Psoas muscle (tissue), 8 donors: ENCODE results near the gene ALDH1A3. TPM values are rescaled to one million over a fixed set of nuclear protein-coding genes. Genes with fewer than 3 reads are reported as not detected.

Experiments
- ATAC-seq, 4 donors: fragments of 200-7000 bp; cut with Tn5 transposase; one replicate each; pipeline ENCODE4 v1.9.1; 2020; ENCODE audit warnings: moderate library complexity in 3 of 4, mild to moderate bottlenecking in 2 of 4
- DNase-seq, 2 donors: peaks; one replicate each; pipeline ENCODE4 v3.0.0-alpha.2; 2020
- H3K27ac ChIP-seq: fragments of 200-600 bp; one replicate; pipeline ENCODE4 v1.8.0; 2022
- H3K27me3 ChIP-seq, 3 donors: fragments of 200-600 bp in 1 of 3; one replicate each; pipeline versions ENCODE4 v1.6.1 to v1.8.0; 2013 to 2022; ENCODE audit warnings: low read length in 2 of 3, mild to moderate bottlenecking in 2 of 3, moderate library complexity in 1 of 3; ENCODE audit not compliant: insufficient read depth in 3 of 3
- H3K36me3 ChIP-seq, 2 donors: fragments of 200-600 bp in 1 of 2; one replicate each; pipeline versions ENCODE4 v1.6.1 to v1.8.0; 2013 to 2022; ENCODE audit warnings: low read depth in 1 of 2, mild to moderate bottlenecking in 1 of 2, moderate library complexity in 1 of 2; ENCODE audit not compliant: insufficient read depth in 1 of 2
- H3K4me1 ChIP-seq: fragments of 200-600 bp; one replicate; pipeline ENCODE4 v1.8.0; 2022
- H3K4me3 ChIP-seq: fragments of 200-600 bp; one replicate; pipeline ENCODE4 v1.8.0; 2022; ENCODE audit warnings: mild to moderate bottlenecking
- H3K9me3 ChIP-seq: fragments of 200-600 bp; one replicate; pipeline ENCODE4 v1.8.0; 2022
- CTCF ChIP-seq: fragments of 200-600 bp; IDR thresholded peaks from one replicate; pipeline ENCODE4 v1.8.0; 2022; ENCODE audit warnings: antibody characterized with exemption
- WGBS, 3 donors: extraction: QIAGEN DNeasy Blood & Tissue Kit; methylation state at CpG; one replicate each; pipeline versions ENCODE4 v1.1.6 to v1.1.7; 2013; 5-methylcytosine and 5-hydroxymethylcytosine counted together
- intact Hi-C, 2 donors: fragments of 100-400 bp; cut with DNase I; formaldehyde crosslinking; loops; one replicate each; pipeline versions ENCODE4 v1.11.0 to v1.14.2; 2022
- polyA plus RNA-seq, 3 donors: library from polyadenylated mRNA; stranded (reverse); fragments of 200-250 nt; gene quantifications; one replicate each; pipeline ENCODE4 v1.2.3, GENCODE V29; 2013
- total RNA-seq, 4 donors: library from RNA; stranded (reverse); fragmentation: NEBNext Ultra II Directional in 2 of 4; extraction: Animal tissue kit (Norgen Biotek cat#: 25700) in 2 of 4; gene quantifications; one replicate each; pipeline versions ENCODE4 v1.2.1 to v1.2.4, GENCODE V29; 2021 to 2023
- donor health status: healthy with polysubstance abuse.
- donor health status: DM: no; HTN: no; CAD: no; lungs with moderate emphysema.
- donor health status: Bipolar disorder and iron deficiency.
- donor health status: healthy.
- donor health status: DM: yes; HTN: yes; CAD: no.
- donor health status: DM: no; HTN: no; CAD: no.
- donor health status: DM: no; HTN: no; CAD: no.
- donor health status: DM: yes; HTN: yes; CAD: no.

ALDH1A3 gene
- total and polyA plus RNA-seq, 7 donors, result 7.3 to 51.6 (median 11.9) TPM

- Histone ChIP-seq H3K27me3 (peaks cover 0 to 2% (median 0%) of the 10 kb centered on the region in 3 donors), H3K27ac (no peak overlapping the region)
- WGBS, 3 donors, result 78 to 88% (median 82%) methylated on average over 10 of the region's 10 CpGs
Observed at GRCh38 chr15:100890051-100890720, 10.6 kb downstream of the ALDH1A3 start.

GRCh38 chr15:100890850-100891249 lies 11.2 kb downstream of the ALDH1A3 start:
- DNase-seq (no peak), ATAC-seq (no peak)
- intact Hi-C loops, result no loop called here
- WGBS, 3 donors, result 94 to 98% (median 97%) methylated on average over 6 of the region's 6 CpGs
- Histone ChIP-seq H3K36me3 (peaks cover 0 to 15% of the 10 kb centered on the region in 2 donors), H3K27ac (no peak overlapping the region), H3K4me3 (no peak overlapping the region), H3K9me3 (no peaks in the 10 kb centered on the region), H3K27me3 (peaks cover 0 to 2% (median 0%) of the 10 kb centered on the region in 3 donors), H3K4me1 (no peaks in the 10 kb centered on the region)
- no peak for TF ChIP-seq CTCF

More at GRCh38 chr15:100890051-100890720, 10.6 kb downstream of the ALDH1A3 start:
- peaks cover 0 to 15% of the 10 kb centered on the region in 2 donors for H3K36me3 ChIP-seq
- no peaks in the 10 kb centered on the region for H3K4me1 ChIP-seq
- intact Hi-C loops, result no loop called here
- no peak overlapping the region for H3K4me3 ChIP-seq
- no peak for TF ChIP-seq CTCF
- H3K9me3 ChIP-seq, result no peaks in the 10 kb centered on the region
- ATAC-seq (no peak), DNase-seq (no peak)

- no peak overlapping the region for H3K27ac ChIP-seq
- H3K9me3 ChIP-seq, result no peaks in the 10 kb centered on the region
- no peak for TF ChIP-seq CTCF
- peaks cover 0 to 2% (median 0%) of the 10 kb centered on the region in 3 donors for H3K27me3 ChIP-seq
- peaks cover 0 to 16% of the 10 kb centered on the region in 2 donors for H3K36me3 ChIP-seq
- intact Hi-C loops, result no loop called here
- H3K4me3 ChIP-seq, result no peak overlapping the region
- no peaks in the 10 kb centered on the region for H3K4me1 ChIP-seq
- DNase-seq, result no peak
- 66 to 85% (median 84%) methylated on average over 21 of the region's 21 CpGs for WGBS, 3 donors
- no peak for ATAC-seq
Observed at GRCh38 chr15:100891307-100892012, 11.8 kb downstream of the ALDH1A3 start.

- intact Hi-C loops, result no loop called here
- H3K36me3 ChIP-seq, result peaks cover 0 to 21% of the 10 kb centered on the region in 2 donors
- peaks cover 0 to 2% (median 0%) of the 10 kb centered on the region in 3 donors for H3K27me3 ChIP-seq
- DNase-seq (no peak), ATAC-seq (no peak)
- H3K9me3 ChIP-seq, result no peaks in the 10 kb centered on the region
- H3K27ac ChIP-seq, result no peak overlapping the region
- WGBS, 3 donors, result 78 to 85% (median 81%) methylated on average over 6 of the region's 6 CpGs
- TF ChIP-seq CTCF, result no peak
- H3K4me1 ChIP-seq, result no peaks in the 10 kb centered on the region
- H3K4me3 ChIP-seq, result no peak overlapping the region
Observed at GRCh38 chr15:100892013-100892355, 12.4 kb downstream of the ALDH1A3 start.
